K562 (cell line): ENCODE results near the gene ORAI3. TPM values are rescaled to one million over a fixed set of nuclear protein-coding genes. Genes with fewer than 3 reads are reported as not detected.

ENCODE experiments used
- CBX5 ChIP-seq: IDR thresholded peaks from 2 replicates; pipeline ENCODE4 v1.6.1; 2014; ENCODE audit warnings: low read depth, borderline replicate concordance
- CHD2 ChIP-seq: IDR thresholded peaks from 2 replicates; pipeline ENCODE4 v1.6.1; 2011; ENCODE audit warnings: low read depth, low read length
- EHMT2 ChIP-seq: fragments of 450-650 bp; IDR thresholded peaks from 2 replicates; pipeline ENCODE4 v1.6.1; 2018; ENCODE audit warnings: antibody characterized with exemption
- GATA2 ChIP-seq: sonication (generic); formaldehyde crosslinking; IDR thresholded peaks from 2 replicates; pipeline ENCODE4 v1.4.0; 2020; ENCODE audit warnings: mild to moderate bottlenecking, missing genetic modification reagents
- HNRNPL ChIP-seq: fragments of 200-400 bp; formaldehyde crosslinking; IDR thresholded peaks from 2 replicates; pipeline ENCODE4 v1.6.1; 2017; ENCODE audit warnings: low read depth, mild to moderate bottlenecking, low read length
- LEF1 ChIP-seq: fragments of 450-650 bp; IDR thresholded peaks from 2 replicates; pipeline ENCODE4 v1.6.1; 2016; ENCODE audit warnings: mild to moderate bottlenecking
- MAFG ChIP-seq: fragments of 450-650 bp; conservative IDR thresholded peaks from 2 replicates; pipeline ENCODE4 v1.6.1; 2016; ENCODE audit warnings: missing genetic modification characterization, missing compliant biosample characterization
- PHF21A ChIP-seq: fragments of 450-650 bp; IDR thresholded peaks from 2 replicates; pipeline ENCODE4 v1.6.1; 2017; ENCODE audit warnings: low read depth, borderline replicate concordance
- SREBF2 ChIP-seq: sonication (generic); formaldehyde crosslinking; IDR thresholded peaks from 2 replicates; pipeline ENCODE4 v1.4.0; 2020; ENCODE audit warnings: mild to moderate bottlenecking, missing genetic modification reagents
- ZNF253 ChIP-seq: fragments of 250-450 bp; sonication (Bioruptor Pico); conservative IDR thresholded peaks from 2 replicates; pipeline ENCODE4 v1.6.1; 2021; ENCODE audit warnings: mild to moderate bottlenecking
- ZNF347 ChIP-seq: fragments of 450-650 bp; formaldehyde crosslinking; IDR thresholded peaks from 2 replicates; pipeline ENCODE4 v1.4.0; 2020; ENCODE audit warnings: low read depth, mild to moderate bottlenecking, moderate library complexity
- ZNF354B ChIP-seq: fragments of 250-450 bp; sonication (Bioruptor Pico); IDR thresholded peaks from 2 replicates; pipeline ENCODE4 v1.4.0; 2020
- ZNF561 ChIP-seq: fragments of 450-650 bp; formaldehyde crosslinking; conservative IDR thresholded peaks from 2 replicates; pipeline ENCODE4 v1.4.0; 2020; ENCODE audit warnings: mild to moderate bottlenecking, moderate library complexity
- ZNF586 ChIP-seq: fragments of 450-650 bp; formaldehyde crosslinking; conservative IDR thresholded peaks from 2 replicates; pipeline ENCODE4 v1.4.0; 2020; ENCODE audit warnings: mild to moderate bottlenecking, moderate library complexity
- polyA plus RNA-seq, 8 experiments: library from polyadenylated mRNA; depleted of rRNA in 4 of 8; stranded (reverse) in 5 of 8; unstranded in 3 of 8; fragments of >200 nt; fragmentation: Nextera tagmentation in 2 of 8; fragmentation: Illumina TruSeq in 1 of 8; extraction: Ambion mirVana in 2 of 8; extraction: Trizol in 1 of 8; gene quantifications; 2 replicates each; pipeline versions ENCODE4 v1.2.1 to v1.2.3, GENCODE V29; 2011 to 2014; ENCODE audit warnings: inconsistent platforms in 1 of 8, missing spikeins in 1 of 8
- total RNA-seq, 7 experiments: library from RNA; depleted of rRNA in 6 of 7; stranded (reverse); fragments of >200 nt in 6 of 7; fragmentation: Illumina TruSeq in 2 of 7; extraction: Trizol in 2 of 7; gene quantifications; 2 replicates each; pipeline versions ENCODE4 v1.2.1 to v1.2.3, GENCODE V29; 2011 to 2021; ENCODE audit warnings: low replicate concordance in 1 of 7
- TF ChIP-seq, protein P1 (sequence below), 3 experiments: IDR thresholded peaks in 2 of 3; conservative IDR thresholded peaks in 1 of 3; 2 replicates each; pipeline ENCODE4 v1.5.1; 2011 to 2012; ENCODE audit warnings: low read length in 3 of 3, mild to moderate bottlenecking in 3 of 3, control low read depth in 2 of 3, improper control_type of control experiment in 1 of 3, inconsistent platforms in 1 of 3, low read depth in 1 of 3, mixed read lengths in 1 of 3, moderate library complexity in 1 of 3; ENCODE audit not compliant: insufficient read depth in 2 of 3
- TF ChIP-seq, protein P2 (sequence below): fragments of 450-650 bp; formaldehyde crosslinking; IDR thresholded peaks from 2 replicates; pipeline ENCODE4 v1.4.0; 2020; ENCODE audit warnings: mild to moderate bottlenecking, moderate library complexity

Gene ORAI3
- total and polyA plus RNA-seq, 9 of the 15 experiments (the other 6 are each of a cell fraction or from before 2014, with no cell fraction given): 4.9 to 23.3 (median 14.1) TPM

DNA sequence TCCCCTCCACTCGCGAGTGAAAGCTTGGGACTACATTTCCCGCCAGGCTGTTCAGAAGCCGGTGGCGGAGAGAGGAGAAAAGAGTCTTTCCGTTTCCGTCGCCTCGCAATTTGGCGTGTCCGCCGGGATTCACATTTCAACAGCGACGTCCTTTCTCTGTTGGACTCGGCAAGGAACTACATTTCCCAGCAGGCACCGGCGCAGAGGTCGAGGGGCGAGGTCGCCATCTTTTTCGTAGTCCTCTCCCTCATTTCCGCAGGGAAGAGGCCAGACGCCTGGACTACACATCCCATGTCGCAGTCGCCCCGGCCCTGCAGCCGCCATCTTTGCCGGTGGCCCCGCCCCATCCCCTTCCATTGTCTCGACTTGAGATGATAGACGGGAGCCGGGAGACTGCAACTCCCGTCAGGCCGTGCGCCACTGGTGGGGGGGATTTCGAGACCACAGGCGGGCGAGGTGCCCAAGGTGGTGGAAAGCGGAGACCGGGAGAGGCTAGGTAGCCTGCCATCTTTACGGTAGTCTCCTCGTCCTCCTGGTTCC, 26.4 kb upstream of the ORAI3 start (continued):
- TF ChIP-seq PHF21A (no peak), ZNF586 (CRISPR knock-in tag) (no peak), CBX5 (no peak), ZNF354B (no peak), GATA2 (CRISPR knock-in tag) (no peak), ZNF347 (CRISPR knock-in tag) (no peak), MAFG (tag) (no peak), ZNF253 (CRISPR knock-in tag) (no peak), SREBF2 (CRISPR knock-in tag) (no peak), ZNF561 (no peak), HNRNPL (no peak), LEF1 (no peak), CHD2 (peak; percentile 89), EHMT2 (no peak)
- TF ChIP-seq, protein P1, sequence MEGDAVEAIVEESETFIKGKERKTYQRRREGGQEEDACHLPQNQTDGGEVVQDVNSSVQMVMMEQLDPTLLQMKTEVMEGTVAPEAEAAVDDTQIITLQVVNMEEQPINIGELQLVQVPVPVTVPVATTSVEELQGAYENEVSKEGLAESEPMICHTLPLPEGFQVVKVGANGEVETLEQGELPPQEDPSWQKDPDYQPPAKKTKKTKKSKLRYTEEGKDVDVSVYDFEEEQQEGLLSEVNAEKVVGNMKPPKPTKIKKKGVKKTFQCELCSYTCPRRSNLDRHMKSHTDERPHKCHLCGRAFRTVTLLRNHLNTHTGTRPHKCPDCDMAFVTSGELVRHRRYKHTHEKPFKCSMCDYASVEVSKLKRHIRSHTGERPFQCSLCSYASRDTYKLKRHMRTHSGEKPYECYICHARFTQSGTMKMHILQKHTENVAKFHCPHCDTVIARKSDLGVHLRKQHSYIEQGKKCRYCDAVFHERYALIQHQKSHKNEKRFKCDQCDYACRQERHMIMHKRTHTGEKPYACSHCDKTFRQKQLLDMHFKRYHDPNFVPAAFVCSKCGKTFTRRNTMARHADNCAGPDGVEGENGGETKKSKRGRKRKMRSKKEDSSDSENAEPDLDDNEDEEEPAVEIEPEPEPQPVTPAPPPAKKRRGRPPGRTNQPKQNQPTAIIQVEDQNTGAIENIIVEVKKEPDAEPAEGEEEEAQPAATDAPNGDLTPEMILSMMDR (IDR thresholded peaks at IDR 0.05 in 2 of 3, conservative IDR thresholded peaks at IDR 0.05 in 1 of 3; ENCODE audit: insufficient read depth in 2 of 3, low read depth in 1 of 3, low read length in 3 of 3): no peak
- TF ChIP-seq, protein P2, sequence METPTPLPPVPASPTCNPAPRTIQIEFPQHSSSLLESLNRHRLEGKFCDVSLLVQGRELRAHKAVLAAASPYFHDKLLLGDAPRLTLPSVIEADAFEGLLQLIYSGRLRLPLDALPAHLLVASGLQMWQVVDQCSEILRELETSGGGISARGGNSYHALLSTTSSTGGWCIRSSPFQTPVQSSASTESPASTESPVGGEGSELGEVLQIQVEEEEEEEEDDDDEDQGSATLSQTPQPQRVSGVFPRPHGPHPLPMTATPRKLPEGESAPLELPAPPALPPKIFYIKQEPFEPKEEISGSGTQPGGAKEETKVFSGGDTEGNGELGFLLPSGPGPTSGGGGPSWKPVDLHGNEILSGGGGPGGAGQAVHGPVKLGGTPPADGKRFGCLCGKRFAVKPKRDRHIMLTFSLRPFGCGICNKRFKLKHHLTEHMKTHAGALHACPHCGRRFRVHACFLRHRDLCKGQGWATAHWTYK: peak; percentile 86; the same call in 1 of the 2 replicates
